OCI-LY7 (cell line): Measurements from ENCODE around the gene PPP1R37. TPM values are rescaled to one million over a fixed set of nuclear protein-coding genes. Genes with fewer than 3 reads are reported as not detected.

Experiments used
- BruUV-seq: library from RNA; stranded (reverse); fragments of 400-500 nt; replicated peaks from 2 replicates; lab custom pipeline; 2021; lab: Mats Ljungman, UMichigan
- CTCF ChIA-PET: fragments of 300-600 bp; sonication (Branson Sonifier 250); formaldehyde crosslinking; loops from one replicate; lab custom pipeline; 2022; ENCODE audit warnings: antibody characterized with exemption; ENCODE audit not compliant: unreplicated experiment; lab: Charles Lee
- POLR2A ChIA-PET: fragments of 300-600 bp; sonication (Branson Sonifier 250); formaldehyde crosslinking; loops from one replicate; lab custom pipeline; 2022; ENCODE audit warnings: antibody characterized with exemption; lab: Charles Lee
- DNase-seq: peaks from one replicate; pipeline ENCODE4 v3.0.0-alpha.2; 2015; ENCODE audit warnings: low spot score
- H2AFZ ChIP-seq: fragments of 200-600 bp; sonication (generic), shearing (Covaris generic); 2 replicates; pipeline ENCODE4 v1.6.1; 2014; ENCODE audit warnings: mild to moderate bottlenecking, antibody characterized with exemption, low read length, moderate library complexity
- H3K27ac ChIP-seq: fragments of 200-600 bp; sonication (generic); 2 replicates; pipeline ENCODE4 v1.5.1; 2014; ENCODE audit warnings: mixed run types, low read depth, mild to moderate bottlenecking, moderate library complexity, low read length, inconsistent platforms; ENCODE audit not compliant: poor library complexity, severe bottlenecking
- H3K36me3 ChIP-seq: fragments of 200-600 bp; sonication (generic); 2 replicates; pipeline ENCODE4 v1.6.1; 2014; ENCODE audit warnings: mild to moderate bottlenecking, antibody characterized with exemption, low read length, moderate library complexity, mixed read lengths; ENCODE audit not compliant: insufficient read depth
- H3K4me1 ChIP-seq: fragments of 200-600 bp; sonication (generic); 2 replicates; pipeline ENCODE4 v1.5.1; 2014; ENCODE audit warnings: mild to moderate bottlenecking, low read length; ENCODE audit not compliant: insufficient read depth, poor library complexity, severe bottlenecking
- H3K4me2 ChIP-seq: fragments of 200-600 bp; sonication (generic); 2 replicates; pipeline ENCODE4 v1.6.1; 2014; ENCODE audit warnings: mild to moderate bottlenecking, low read length
- H3K4me3 ChIP-seq: fragments of 200-600 bp; sonication (generic); 2 replicates; pipeline ENCODE4 v1.5.1; 2014; ENCODE audit warnings: mild to moderate bottlenecking, low read depth, low read length; ENCODE audit not compliant: poor library complexity, severe bottlenecking
- H3K79me2 ChIP-seq: fragments of 200-600 bp; sonication (generic); 2 replicates; pipeline ENCODE4 v1.6.1; 2016; ENCODE audit warnings: low read depth, mild to moderate bottlenecking, low read length, moderate library complexity, mixed read lengths; ENCODE audit not compliant: insufficient read depth
- H3K9me2 ChIP-seq: fragments of 200-600 bp; sonication (generic); 2 replicates; pipeline ENCODE4 v1.6.1; 2016; ENCODE audit warnings: mild to moderate bottlenecking, low read length, mixed read lengths; ENCODE audit not compliant: insufficient read depth
- H3K9me3 ChIP-seq: fragments of 200-600 bp; sonication (generic); 2 replicates; pipeline ENCODE4 v1.6.1; 2014; ENCODE audit warnings: mild to moderate bottlenecking, mixed run types, low read length, mixed read lengths
- H4K20me1 ChIP-seq: fragments of 200-600 bp; sonication (generic); 2 replicates; pipeline ENCODE4 v1.6.1; 2014; ENCODE audit warnings: mild to moderate bottlenecking, antibody characterized with exemption, low read length, moderate library complexity, mixed read lengths; ENCODE audit not compliant: insufficient read depth
- CTCF ChIP-seq: fragments of 200-600 bp; sonication (generic); conservative IDR thresholded peaks from 2 replicates; pipeline ENCODE4 v1.5.1; 2014; ENCODE audit warnings: mild to moderate bottlenecking, antibody characterized with exemption, low read length, moderate library complexity, mixed read lengths
- EZH2phosphoT487 ChIP-seq: fragments of 200-600 bp; sonication (generic); IDR thresholded peaks from 2 replicates; pipeline ENCODE4 v1.6.1; 2018; ENCODE audit warnings: low read depth, borderline replicate concordance, mild to moderate bottlenecking, mixed run types, antibody characterized with exemption, low read length, moderate library complexity, mixed read lengths
- intact Hi-C: fragments of 100-400 bp; cut with micrococcal nuclease; formaldehyde crosslinking; loops from one replicate; pipeline ENCODE4 v1.10.0; 2022; ENCODE audit not compliant: unreplicated experiment
- total RNA-seq, 2 experiments: library from RNA; depleted of rRNA in 1 of 2; stranded (reverse); fragments of >200 nt in 1 of 2; shearing (Covaris generic) in 1 of 2; gene quantifications; 2 replicates each; pipeline ENCODE4 v1.2.3, GENCODE V29; 2014 to 2022

The PPP1R37 gene
- total RNA-seq, 2 experiments from 2014 or later = 24.7 to 48.6 TPM

- no TSS peak for BruUV-seq
- Histone ChIP-seq H3K4me2 (no peak overlapping the region), H3K36me3 (0 out of 2 replicates have a peak, but pooled peaks cover 8% of the 10 kb centered on the region), H3K27ac (no peak overlapping the region), H3K9me2 (no peaks in the 10 kb centered on the region), H3K4me3 (no peak overlapping the region), H3K79me2 (peaks cover 24% of the 10 kb centered on the region), H3K9me3 (no peaks in the 10 kb centered on the region), H3K4me1 (peaks cover 25% of the 10 kb centered on the region), H4K20me1 (no peaks in the 10 kb centered on the region), H2AFZ (no peak overlapping the region)
- ChIA-PET POLR2A (interaction anchor here (0.7 kb wide), 1 partner anchor 29 kb away, joined by 4 read pairs; no protein-coding TSS in a partner anchor), CTCF (no interaction called here)
- intact Hi-C loops = no loop called here
- TF ChIP-seq EZH2phosphoT487 (no peak), CTCF (no peak)
- no peak for DNase-seq
These were observed 91.1 kb downstream of the PPP1R37 start for GRCh38 chr19:45184115-45184514.

- DNase-seq = no peak
- intact Hi-C loops = loop anchor here (2.0 to 5.0 kb wide), 2 partner anchors 152 to 284 kb away; no protein-coding TSS in a partner anchor
- ChIA-PET POLR2A (no interaction called here), CTCF (interaction anchor here (0.6 kb wide), 1 partner anchor 85 kb away, joined by 5 read pairs; no protein-coding TSS in a partner anchor)
- H3K4me1 ChIP-seq = peaks cover 8% of the 10 kb centered on the region
- no peaks in the 10 kb centered on the region for H3K9me3 ChIP-seq
- H4K20me1 ChIP-seq = no peaks in the 10 kb centered on the region
- H3K36me3 ChIP-seq = 0 out of 2 replicates have a peak, but pooled peaks cover under 1% of the 10 kb centered on the region
- H3K27ac ChIP-seq = no peak overlapping the region
- H3K79me2 ChIP-seq = peaks cover 1% of the 10 kb centered on the region; the same call in 1 of the 2 replicates
- peak overlapping the region; percentile 40; the same call in 1 of the 2 replicates for H3K4me2 ChIP-seq
- H3K4me3 ChIP-seq = no peak overlapping the region
- no peaks in the 10 kb centered on the region for H3K9me2 ChIP-seq
- no TSS peak for BruUV-seq
- H2AFZ ChIP-seq = peak overlapping the region; percentile 10; the same call in 1 of the 2 replicates
- no peak for TF ChIP-seq CTCF
- TF ChIP-seq EZH2phosphoT487 = no peak
These were observed 93.7 kb downstream of the PPP1R37 start for GRCh38 chr19:45186509-45187334.
